HCEC 1CT (cell line): ENCODE measurements around the gene HMGCS1.
"Not testable (repeated sequence)": the region's sequence is repeated elsewhere in the genome, so short reads cannot be mapped to it uniquely, and the experiment has no call there.

Experiments used
- DNase-seq: peaks from one replicate; pipeline ENCODE4 v3.0.0-alpha.2; 2017

The HMGCS1 gene

DNA sequence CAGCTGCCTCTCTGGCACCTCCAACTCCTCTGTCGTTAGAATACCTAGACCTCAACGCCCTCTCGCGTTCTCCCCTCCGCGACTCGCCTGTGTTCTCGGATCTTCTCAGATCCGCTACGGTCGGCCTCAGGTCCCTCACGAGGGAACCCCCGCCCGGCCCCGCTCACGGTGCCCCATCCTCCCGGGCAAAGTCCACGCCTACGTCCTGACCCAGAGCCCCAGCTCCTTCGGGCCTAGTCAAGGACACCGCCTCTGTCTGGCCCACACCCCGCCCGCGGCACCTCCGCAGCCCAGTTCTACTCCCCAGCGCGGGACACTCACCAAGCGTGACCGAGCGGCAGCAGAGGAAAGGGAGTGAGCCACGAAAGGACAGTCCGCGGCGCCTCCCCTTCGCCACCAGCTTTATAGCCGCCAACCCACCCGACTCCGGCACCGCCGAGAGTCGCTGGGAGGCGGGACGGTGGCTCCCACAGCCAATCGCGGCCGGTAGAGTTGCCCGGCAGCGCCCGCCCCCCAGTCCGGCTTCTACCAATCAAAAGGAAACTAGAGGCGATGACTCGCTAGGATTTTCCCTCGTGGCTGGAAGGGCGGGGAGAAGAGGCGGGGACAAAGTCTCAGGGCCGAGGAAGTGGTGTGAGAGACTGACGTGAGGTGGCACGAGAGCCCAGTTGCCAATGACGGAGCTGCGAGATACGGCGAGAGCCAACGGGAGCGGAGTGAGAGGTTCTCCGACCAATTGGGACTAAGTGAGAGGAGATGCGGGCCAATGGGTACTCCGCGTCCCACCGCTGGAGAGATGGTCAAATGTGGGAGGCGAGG, at the start of gene HMGCS1:
Gene HMGCS1 (minus strand): TSS at position 378 of the 819 bp plus-strand sequence. CDS start 14,447 bp downstream, outside the sequence.
- peak; percentile 100 for DNase-seq

DNA sequence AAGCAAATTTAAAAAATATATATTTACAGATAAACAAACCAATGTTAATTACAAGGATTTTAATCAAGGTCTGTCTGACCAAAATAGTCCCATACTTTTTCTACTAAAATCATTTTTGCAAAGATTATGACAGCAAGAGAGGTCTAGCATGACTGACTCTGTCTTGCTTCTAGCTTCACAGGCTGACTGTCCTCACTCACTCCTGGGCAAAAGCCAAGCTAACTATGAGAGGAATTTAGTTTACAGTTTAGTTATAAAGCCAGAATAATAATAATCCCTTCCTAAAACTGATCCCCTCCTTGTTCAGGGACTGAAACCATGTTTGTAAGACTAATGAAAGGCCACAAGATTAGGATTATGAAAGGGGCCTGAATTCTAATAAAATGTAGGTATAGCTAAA, 45.5 kb upstream of the HMGCS1 start:
- DNase-seq = no peak

DNA sequence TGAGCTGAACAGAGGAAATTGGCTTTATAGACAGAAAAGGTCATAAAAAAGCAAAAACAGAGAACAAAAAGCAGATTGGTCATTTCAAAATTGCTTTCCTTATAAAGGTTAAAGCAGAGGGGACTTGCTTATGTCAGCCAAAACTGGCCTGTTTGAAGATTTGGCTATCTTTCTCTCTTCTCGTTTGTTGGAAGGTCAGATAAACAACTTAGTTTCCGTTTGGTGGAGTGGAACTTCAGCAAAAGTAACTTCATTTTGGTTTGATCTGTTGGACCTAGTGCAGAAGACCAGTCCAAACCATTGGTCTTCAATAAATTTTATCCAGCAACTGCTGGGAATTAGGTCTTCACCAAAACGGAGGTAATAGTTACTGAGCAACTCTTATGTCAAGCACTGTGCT, 45.1 kb upstream of the HMGCS1 start:
- DNase-seq = no peak

DNA sequence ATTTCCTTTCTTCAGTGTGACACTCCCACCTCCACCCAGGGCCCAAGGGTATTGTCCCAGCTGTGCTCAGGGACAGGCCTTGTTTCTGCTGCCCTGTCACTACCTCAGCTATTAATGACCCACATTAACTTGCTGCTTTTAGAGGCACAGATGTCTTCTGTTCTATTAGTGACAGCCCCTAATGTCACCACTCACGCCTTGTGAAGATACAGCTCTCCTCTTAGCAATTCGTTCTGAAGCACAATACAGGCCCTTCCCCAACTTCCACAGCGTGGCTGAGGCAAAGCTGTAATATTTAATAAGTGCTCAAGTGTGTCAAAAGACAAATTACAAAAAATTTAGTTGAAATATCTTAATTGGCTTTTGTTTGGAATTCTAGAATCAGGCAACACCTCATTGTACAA, 44.7 kb upstream of the HMGCS1 start:
- DNase-seq = no peak

DNA sequence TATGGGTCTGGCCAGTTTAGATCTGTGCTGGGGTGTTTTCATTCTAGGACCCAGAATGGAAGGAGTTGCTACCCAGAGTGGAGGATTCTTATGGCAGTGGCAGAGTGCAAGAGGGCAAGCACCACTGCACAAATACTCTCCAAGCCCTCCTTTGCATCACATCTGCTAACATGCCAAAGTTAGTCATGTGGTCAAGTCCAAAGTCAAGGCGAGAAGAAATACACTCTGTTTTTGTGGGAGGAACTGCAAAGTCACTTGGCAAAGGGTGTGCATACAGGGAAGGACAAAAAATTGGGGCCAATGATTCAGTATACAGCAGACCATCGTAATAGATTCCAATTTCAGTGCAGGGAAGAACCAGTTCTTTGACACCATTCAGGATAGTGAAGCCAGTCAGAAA, 43.9 kb upstream of the HMGCS1 start:
- DNase-seq = no peak

DNA sequence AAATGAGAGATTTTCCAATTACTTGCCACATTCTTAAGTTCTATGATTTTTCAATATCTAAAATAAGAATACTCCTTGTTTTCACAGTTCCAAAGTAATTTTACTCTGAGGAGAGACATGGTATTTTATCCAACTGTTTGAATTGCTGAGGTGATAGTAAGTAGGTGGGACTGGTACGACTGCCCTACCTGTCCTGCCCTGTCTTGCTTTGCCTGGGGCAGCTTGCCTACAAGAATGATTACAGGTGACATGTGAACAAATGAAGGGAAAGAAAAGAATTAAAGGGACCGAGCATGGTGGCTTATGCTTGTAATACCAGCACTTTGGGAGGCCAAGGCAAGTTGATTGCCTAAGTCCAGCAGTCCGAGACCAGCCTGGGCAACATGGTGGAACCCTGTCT, 41.6 kb upstream of the HMGCS1 start:
- no peak for DNase-seq

DNA sequence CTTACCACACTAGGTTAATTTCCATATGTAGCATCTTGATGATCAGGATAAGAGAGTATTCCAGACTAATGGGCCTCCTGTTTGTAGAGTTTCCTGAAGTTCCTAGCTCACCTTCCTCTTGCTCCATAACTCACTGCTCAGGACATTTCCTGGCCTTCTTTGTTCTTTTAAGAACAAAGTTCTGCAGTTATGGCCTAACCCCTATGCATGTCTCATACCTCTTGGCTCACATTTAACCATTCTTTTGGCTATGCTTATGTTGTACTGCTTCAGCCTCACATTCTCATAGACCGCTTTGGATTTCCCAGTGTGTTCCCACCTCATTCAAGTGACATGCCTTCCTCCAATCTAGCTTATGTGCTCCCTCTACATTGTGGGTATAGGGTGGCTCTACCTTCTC, 40.5 kb upstream of the HMGCS1 start:
- DNase-seq = no peak

DNA sequence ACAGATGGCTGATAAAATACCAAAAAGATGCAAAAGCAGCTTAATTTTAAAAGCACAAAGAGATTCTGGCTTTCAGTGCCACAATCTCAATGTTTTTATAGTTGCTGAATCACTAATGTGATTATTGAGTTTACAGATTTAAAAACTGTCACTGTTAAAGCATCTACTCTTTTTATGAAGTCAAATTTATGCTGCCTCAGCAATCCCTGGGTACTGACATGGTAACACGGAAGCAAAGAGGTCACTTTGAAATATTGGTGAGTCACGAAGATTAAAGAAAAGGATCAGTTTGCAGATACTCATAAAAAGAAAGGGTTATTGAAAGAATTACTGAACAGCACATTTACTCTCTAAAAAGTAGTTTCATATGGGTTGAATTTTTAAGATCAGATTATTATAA, 39.7 kb upstream of the HMGCS1 start:
- DNase-seq = no peak

DNA sequence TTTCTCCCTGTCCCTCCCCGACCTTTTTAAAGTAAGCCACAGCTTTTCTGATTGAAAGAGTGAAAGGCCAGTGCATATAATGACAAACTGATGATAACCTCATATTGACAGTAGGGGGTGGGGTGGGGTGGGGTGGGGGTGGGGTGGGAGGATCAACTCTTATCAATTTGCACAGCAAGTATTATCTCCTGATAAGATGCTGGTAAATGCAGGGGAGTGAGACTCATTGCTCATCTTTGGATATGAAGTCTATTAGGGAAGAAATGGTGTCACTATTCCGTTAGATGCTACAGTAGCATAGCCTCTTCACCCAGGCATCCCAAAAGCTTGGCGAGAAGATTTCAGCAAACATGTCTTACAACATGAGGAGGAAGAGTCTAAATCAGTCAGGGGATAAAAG, 38.9 kb upstream of the HMGCS1 start:
- DNase-seq = no peak

DNA sequence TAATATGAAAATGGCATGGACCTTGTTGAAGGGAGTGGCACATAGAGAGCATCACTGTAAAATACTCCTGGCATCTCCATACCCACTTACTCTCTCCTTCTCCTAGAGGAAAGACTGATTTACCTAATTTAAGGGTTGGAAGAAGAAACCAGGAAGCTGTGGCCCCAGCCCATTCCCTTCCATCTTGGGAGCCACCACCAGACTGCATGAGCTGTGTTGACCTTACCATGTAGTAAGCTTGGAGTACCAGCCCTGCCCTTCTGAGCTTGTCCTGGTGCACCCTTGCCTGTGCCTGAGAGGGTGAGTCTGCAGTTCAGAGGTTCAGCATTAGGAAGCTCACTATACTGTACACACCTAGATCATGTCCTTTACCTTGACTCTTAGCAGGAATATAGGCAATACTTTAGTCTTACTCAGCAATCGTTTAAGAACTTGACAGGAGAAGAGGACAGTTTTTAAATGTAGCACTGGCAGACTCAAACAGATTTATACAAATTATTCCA, 35.7 kb upstream of the HMGCS1 start:
- DNase-seq = no peak

DNA sequence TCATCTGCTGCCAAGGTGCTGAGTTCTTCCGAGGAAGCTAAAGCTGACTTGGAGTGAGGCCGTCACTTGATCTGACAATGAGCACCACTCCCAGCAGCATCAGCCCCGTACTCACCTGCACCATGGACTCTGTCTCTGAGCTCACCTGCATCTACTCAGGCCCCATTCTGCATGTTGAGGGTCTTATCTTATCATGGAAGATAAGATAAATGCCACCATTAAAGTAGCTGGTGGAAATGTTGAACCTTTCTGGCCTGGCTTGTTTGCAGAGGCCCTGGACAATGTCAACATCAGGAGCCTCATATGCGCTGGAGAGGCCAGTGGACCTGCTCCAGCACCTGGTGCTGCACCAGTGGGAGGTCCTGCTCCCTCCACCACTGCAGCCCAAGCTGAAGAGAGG, 35.0 kb upstream of the HMGCS1 start:
- DNase-seq = no peak

DNA sequence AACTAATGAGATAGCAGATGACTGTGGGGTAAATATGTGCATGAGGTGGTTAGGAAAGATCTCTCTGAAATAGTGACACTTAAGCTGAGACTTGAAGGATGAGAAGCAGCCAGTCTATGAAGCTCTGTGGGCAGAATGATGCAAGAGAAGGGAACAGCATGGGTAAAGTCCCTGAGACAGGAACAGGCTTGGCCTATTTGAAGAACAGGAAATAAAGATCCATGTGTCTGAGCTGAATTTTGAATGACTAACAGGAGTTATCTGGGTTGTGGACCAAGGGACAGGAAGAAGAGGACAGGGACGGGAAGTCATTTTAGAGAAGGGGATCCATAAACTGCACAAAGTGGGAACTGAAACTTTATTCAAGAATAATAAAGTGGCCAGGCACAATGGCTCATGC, 25.6 kb upstream of the HMGCS1 start:
- DNase-seq = no peak

DNA sequence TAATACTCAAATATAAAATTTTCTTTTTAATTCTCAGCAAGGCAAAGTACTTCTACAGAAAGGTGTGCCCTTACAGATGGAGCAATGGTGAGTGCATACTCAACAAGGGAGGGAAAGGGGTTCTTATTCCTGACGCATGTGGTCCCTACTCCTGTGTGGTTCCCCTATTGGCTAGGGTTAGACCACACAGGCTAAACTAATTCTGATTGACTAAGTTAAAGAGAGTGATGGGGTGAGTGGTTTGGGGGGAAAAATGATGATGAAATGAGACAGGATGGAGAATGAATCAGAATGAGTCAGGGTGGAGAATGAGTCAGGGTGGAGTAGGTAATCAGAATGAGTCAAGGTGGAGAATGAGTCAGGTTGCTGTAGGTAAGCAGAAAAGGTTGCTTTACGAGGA, 22.9 kb upstream of the HMGCS1 start:
- no peak for DNase-seq

DNA sequence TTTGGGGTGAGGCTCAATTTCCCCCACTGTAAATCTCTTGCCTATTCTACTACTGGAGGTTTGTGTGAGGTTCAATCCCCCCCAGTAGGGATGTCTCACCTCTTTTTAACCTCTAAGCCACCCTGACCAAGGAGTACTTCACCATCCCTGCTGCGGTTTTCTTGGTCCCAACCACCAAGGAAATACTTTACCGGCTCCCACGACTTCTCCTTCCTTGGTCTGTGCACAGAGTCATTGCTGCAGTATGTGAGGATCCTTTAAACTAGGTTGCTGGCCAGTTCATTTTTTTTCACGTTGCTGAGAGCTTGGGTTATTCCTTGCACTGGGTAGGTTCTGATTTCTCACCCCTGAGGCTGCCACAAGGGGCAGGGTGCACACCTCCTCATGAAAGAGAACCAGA, 22.5 kb upstream of the HMGCS1 start:
- no peak for DNase-seq

DNA sequence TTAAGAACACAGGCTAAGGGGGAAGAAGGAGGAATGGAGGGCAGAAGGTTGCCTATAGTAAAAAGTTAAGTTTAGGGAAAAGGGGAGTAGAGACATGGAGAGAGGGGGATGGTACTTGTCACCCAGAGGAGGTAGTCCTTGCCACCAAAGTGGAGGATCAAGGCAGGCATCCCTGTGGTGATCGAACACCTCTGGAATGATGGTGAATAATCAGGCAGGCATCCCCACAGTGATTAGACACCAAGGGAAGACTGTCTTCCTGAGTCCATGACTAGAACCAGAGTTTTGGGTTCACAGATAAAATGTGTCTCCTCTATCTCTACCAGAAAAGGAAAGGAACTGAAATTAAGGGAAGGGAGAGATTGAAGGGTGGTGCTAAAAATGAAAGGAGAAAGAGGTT, 19.2 kb upstream of the HMGCS1 start:
- DNase-seq = peak; percentile 27

DNA sequence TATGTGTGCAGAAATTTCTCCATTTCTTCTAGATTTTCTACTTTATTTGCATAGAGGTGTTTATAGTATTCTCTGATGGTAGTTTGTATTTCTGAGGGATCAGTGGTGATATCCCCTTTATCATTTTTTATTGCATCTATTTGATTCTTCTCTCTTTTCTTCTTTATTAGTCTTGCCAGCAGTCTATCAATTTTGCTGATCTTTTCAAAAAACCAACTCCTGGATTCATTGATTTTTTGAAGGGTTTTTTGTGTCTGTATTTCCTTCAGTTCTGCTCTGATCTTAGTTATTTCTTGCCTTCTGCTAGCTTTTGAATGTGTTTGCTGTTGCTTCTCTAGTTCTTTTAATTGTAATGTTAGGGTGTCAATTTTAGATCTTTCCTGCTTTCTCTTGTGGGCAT, 12.4 kb upstream of the HMGCS1 start:
- not testable (repeated sequence) for DNase-seq

DNA sequence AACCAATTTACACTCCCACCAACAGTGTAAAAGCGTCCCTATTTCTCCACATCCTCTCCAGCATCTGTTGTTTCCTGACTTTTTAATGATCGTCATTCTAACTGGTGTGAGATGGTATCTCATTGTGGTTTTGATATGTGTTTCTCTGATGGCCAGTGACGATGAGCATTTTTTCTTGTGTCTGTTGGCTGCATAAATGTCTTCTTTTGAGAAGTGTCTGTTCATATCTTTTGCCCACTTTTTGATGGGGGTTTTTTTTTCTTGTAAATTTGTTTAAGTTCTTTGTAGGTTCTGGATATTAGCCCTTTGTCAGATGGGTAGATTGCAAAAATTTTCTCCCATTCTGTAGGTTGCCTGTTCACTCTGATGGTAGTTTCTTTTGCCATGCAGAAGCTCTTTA, 10.3 kb upstream of the HMGCS1 start:
- DNase-seq = not testable (repeated sequence)

DNA sequence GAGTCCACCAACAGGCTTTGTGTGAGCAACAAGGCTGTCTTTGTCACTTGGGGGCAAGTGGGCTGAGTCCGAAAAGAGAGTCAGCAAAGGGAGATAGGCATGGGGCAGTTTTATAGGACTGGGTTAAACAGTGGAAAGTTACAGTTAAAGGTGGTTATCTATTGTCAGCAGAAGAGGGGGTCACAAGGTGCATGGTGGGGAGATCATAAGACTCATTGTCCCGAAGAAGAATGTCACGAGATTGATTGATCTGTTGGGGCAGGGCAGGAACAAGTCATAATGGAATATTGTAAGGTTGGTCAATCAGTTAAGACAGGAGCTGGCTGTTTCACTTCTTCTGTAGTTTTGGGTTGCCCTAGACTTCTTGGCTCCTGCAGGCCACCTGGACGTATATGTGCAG, 7.6 kb upstream of the HMGCS1 start:
- no peak for DNase-seq

DNA sequence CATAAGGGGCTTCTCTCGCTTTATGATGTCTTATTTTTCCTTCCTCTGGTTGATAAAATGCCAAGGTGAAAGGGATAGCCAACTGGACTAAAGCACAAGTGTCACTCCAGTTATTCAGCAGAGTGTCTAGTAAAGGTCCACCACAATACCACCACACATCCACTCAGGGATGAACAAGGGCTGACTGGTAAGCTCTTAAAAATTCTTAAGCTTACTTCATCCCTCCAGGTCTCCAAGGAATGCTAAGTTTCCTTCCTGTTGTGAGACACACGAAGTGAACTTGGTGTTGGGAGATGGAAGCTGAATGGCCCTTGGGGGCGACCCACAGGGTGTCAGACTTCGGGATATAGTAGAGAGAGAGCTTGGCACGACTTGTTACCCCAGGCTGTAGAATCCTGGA, 3.2 kb upstream of the HMGCS1 start:
- DNase-seq = no peak

DNA sequence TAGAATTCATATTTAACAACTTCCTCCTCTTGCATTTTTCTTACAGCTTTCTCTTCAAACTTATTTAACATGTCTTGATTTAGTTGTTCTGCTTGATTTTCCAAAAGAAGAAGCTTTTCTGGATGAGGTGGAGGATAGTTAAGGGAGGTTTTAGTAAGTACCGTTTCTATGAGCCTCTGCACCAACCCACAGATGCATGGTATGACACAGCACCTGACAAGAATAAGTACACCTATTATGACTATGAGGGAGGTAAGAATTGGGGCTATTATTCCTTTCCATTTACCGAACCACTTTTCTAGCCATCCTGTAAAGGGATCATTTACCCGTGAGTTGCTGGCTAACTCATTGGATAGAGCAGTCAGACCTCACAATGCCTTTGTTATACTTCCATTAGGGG, 2.5 kb upstream of the HMGCS1 start:
- DNase-seq = no peak

DNA sequence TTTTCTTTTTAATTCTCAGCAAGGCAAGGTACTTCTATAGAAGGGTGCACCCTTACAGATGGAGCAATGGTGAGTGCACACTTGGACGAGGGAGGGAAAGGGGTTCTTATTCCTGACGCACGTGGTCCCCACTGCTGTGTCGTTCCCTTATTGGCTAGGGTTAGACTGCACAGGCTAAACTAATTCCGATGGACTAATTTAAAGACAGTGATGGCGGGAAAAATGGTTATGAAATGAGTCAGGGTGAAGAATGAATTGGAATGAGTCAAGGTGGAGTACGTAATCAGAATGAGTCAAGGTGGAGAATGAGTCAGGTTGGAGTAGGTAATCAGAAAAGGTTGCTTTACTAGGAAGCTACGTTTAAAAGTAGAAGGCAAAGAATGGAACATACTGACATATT, 2.1 kb upstream of the HMGCS1 start:
- DNase-seq = peak; percentile 38

DNA sequence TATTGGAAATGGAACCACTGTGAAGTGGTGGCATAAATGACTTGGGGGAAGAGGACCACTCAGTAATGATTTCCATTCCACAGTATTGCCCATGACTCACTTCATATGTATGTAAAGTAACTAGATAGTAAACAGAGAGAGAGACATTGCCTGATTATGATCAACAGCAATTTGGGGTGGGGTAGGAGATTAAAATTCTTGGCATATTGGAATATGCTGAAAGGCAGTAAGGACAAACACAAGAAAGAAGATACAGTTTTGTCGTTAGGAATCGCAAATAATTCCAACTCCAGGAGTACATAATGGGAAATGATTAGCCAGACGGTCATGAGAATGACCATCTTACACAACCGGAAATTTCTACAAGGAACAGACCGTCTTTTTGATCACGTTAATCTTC, 1.5 kb upstream of the HMGCS1 start:
- DNase-seq = no peak

DNA sequence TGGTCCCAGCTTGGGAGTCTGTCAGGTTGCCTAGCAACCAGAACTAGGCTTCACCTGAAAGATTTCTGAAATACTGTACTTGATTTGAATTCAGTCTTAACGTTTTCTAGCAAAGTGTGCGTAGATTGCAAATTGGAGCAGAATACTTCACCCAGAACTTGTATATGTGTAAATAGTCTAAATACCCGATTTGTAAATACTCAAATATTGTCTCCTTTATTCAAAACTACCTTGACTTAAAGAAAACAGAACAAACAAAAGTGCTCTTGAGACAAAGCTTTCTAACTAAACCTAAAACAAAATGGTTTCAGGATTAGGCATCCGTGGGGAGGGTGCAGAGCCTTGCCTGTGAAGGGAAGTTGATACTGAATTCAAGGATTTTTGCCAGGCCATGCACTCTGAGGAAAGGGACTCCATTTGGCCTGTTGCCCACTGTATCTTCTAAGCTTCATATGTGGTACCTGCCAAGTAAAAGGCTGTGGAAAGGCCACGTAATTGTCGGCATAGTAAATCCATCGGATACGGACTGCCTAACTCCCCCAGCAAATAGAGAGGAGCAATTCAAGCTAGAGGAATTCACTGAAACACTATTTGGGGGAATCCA, 744 bp upstream of the HMGCS1 start:
- DNase-seq = no peak

DNA sequence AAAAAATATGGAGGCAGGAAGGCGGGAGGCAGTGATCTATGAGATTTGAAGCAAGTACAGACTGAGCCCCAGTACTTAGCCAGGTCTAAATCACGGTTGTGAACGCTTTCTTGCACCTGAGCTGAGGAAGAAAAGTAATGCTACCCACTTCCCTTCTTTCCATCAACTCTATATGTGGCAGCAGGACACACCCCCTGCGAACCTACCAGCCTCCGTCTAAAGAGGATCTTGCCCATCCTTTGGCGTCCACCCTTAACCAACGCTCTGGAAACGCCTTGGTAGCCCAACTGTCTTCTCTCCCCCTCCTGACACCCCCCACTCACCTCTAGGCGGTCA, 545 bp downstream of the HMGCS1 start:
- no peak for DNase-seq
